Mucosa of rectum (tissue), 2 donors: Measurements from ENCODE around the gene MAP3K5.
A peak's percentile ranks its signal among the peaks of the same experiment; 100 is the strongest.

Experiments
- H3K27ac ChIP-seq, 2 donors: one replicate each; pipeline ENCODE4 v1.7.0; 2013; ENCODE audit warnings: inconsistent platforms in 2 of 2, low read depth in 2 of 2, low read length in 2 of 2
- H3K27me3 ChIP-seq, 2 donors: one replicate each; pipeline ENCODE4 v1.7.0; 2013; ENCODE audit warnings: low read length in 2 of 2; ENCODE audit not compliant: control insufficient read depth in 2 of 2, insufficient read depth in 2 of 2
- H3K36me3 ChIP-seq, 2 donors: one replicate each; pipeline ENCODE4 v1.7.0; 2013; ENCODE audit warnings: low read length in 2 of 2; ENCODE audit not compliant: control insufficient read depth in 2 of 2, insufficient read depth in 2 of 2
- H3K4me1 ChIP-seq, 2 donors: one replicate each; pipeline ENCODE4 v1.7.0; 2013; ENCODE audit warnings: low read length in 2 of 2, mild to moderate bottlenecking in 1 of 2; ENCODE audit not compliant: control insufficient read depth in 2 of 2, insufficient read depth in 2 of 2
- H3K4me3 ChIP-seq, 2 donors: one replicate each; pipeline ENCODE4 v1.7.0; 2013; ENCODE audit warnings: low read length in 2 of 2
- H3K9ac ChIP-seq, 2 donors: one replicate each; pipeline ENCODE4 v1.7.0; 2013; ENCODE audit warnings: low read length in 2 of 2, low read depth in 1 of 2, mild to moderate bottlenecking in 1 of 2
- H3K9me3 ChIP-seq, 2 donors: one replicate each; pipeline ENCODE4 v1.7.0; 2013; ENCODE audit warnings: low read length in 2 of 2; ENCODE audit not compliant: control insufficient read depth in 2 of 2
- donor health status: healthy.
- donor health status: Normal muscosa, but diverticular disease.

Gene MAP3K5

GRCh38 chr6:136726837-136727557 is 65.3 kb downstream of the MAP3K5 start:
- Histone ChIP-seq H3K36me3 (no peaks in the 10 kb centered on the region), H3K9ac (no peak overlapping the region), H3K4me3 (no peak overlapping the region), H3K4me1 (no peaks in the 10 kb centered on the region), H3K9me3 (no peaks in the 10 kb centered on the region), H3K27me3 (no peaks in the 10 kb centered on the region), H3K27ac (no peak overlapping the region)

DNA sequence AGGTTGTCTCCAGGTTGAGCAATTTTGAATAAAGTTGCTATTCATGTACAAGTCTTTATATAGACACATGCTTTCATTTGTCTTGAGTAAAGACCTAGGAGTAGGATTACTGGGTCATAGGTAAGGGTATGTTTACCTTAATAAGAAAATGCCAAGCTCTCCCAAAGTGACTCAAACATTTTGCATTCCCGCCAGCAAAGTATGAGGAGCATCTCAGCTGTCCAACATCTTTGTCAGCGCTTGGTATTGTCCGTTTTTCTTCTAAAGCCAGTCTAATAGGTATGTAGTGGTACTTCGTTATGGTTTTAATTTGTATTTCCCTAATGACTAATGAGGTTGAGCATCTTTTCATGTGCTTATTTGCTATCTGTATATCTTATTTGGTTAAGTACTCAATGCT is 67.2 kb downstream of the MAP3K5 start:
- no peak overlapping the region for H3K9ac ChIP-seq
- no peak overlapping the region for H3K27ac ChIP-seq
- no peaks in the 10 kb centered on the region for H3K36me3 ChIP-seq
- H3K4me3 ChIP-seq, result no peak overlapping the region
- H3K4me1 ChIP-seq, result no peaks in the 10 kb centered on the region
- no peaks in the 10 kb centered on the region for H3K27me3 ChIP-seq
- no peaks in the 10 kb centered on the region for H3K9me3 ChIP-seq

GRCh38 chr6:136723780-136724179 is 68.5 kb downstream of the MAP3K5 start:
- Histone ChIP-seq H3K36me3 (no peaks in the 10 kb centered on the region), H3K4me3 (no peak overlapping the region), H3K27me3 (no peaks in the 10 kb centered on the region), H3K9me3 (no peaks in the 10 kb centered on the region), H3K27ac (no peak overlapping the region), H3K9ac (no peak overlapping the region), H3K4me1 (no peaks in the 10 kb centered on the region)

DNA sequence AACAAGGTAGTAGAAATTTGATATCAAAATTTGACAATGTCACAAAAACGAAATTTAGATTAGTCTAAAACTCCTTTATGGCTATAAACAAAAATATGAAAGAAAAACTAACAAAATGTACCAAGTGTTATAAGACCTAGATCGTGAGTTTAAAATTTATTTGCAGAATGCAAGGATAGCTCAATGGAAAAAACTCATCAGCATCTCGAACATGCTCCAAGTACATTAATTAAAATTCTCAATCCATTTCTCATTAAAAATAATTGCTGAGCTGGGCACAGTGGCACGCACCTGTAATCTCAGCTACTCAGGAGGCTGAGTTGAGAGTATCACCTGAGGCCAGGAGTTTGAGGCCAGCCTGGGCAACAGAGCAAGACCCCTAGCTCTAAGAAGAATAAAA is 70.8 kb downstream of the MAP3K5 start:
- Histone ChIP-seq H3K4me1 (peaks cover 0 to 5% of the 10 kb centered on the region in 2 donors), H3K9ac (no peak overlapping the region), H3K36me3 (no peaks in the 10 kb centered on the region), H3K9me3 (no peaks in the 10 kb centered on the region), H3K4me3 (no peak overlapping the region), H3K27me3 (no peaks in the 10 kb centered on the region), H3K27ac (no peak overlapping the region)

DNA sequence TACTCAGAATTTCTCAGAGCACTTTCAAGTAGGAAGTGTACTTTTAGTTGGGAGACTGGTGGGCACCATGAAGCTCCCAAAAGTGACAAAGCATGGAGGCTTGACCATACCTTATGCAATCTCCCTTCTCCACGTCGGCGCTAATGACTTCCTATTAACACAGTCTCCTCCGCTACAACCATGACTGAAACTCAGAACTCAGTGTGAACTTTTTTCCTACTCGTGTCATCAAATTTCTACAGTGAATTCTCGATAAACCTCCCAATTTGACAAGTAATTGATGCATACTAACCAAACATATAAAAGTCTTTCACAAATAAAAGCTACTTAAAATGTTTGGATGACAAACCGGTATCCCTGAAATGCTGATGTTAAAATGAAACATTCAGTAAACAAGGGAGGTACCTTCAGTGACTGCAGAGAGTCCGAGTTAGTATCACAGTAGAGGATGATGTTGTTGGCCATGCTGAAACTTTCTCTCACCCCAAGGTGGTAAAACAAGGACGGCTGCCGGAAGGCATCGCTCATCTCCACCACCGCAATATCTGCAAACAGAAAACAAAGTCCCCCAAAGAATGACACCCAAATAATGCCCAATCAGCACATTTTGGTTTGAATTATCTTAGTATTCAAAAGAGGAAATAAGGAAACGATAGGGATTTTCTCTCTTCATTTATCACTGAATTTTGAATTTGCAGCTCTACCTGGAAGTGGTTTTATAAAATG is 72.1 kb downstream of the MAP3K5 start:
- H3K4me3 ChIP-seq, result peak overlapping the region in 1 of 2 donors; percentile 14
- no peak overlapping the region for H3K27ac ChIP-seq

GRCh38 chr6:136719280-136720044 is 72.8 kb downstream of the MAP3K5 start:
- Histone ChIP-seq H3K9ac (no peak overlapping the region), H3K4me3 (no peak overlapping the region), H3K4me1 (peaks cover 0 to 11% of the 10 kb centered on the region in 2 donors), H3K9me3 (no peaks in the 10 kb centered on the region), H3K27ac (no peak overlapping the region), H3K36me3 (no peaks in the 10 kb centered on the region), H3K27me3 (no peaks in the 10 kb centered on the region)

More for the DNA sequence above, 72.1 kb downstream of the MAP3K5 start:
- no peaks in the 10 kb centered on the region for H3K36me3 ChIP-seq
- peaks cover 0 to 11% of the 10 kb centered on the region in 2 donors for H3K4me1 ChIP-seq
- H3K27me3 ChIP-seq, result no peaks in the 10 kb centered on the region
- no peaks in the 10 kb centered on the region for H3K9me3 ChIP-seq
- no peak overlapping the region for H3K9ac ChIP-seq

DNA sequence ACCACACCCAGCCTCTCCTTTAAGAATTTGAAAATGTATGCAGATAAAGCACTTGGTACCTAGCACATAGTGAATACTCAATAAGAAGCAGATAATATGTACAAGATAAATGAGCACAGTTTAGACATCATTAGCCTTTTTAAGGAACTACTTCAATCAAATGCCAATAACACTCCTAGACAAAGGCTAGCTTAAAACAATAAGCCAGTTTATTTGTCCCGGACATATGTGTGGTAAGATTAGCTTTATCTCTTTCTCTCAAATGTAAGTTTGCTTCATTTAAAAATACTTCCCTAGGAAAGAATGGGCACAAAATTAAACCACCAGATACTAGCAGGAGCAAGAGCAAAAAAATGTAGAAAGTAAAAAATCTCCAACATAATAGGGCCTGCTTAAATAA is 73.8 kb downstream of the MAP3K5 start:
- Histone ChIP-seq H3K9me3 (no peaks in the 10 kb centered on the region), H3K4me1 (peaks cover 0 to 11% of the 10 kb centered on the region in 2 donors), H3K27me3 (no peaks in the 10 kb centered on the region), H3K9ac (no peak overlapping the region), H3K27ac (no peak overlapping the region), H3K36me3 (no peaks in the 10 kb centered on the region), H3K4me3 (no peak overlapping the region)

- H3K27me3 ChIP-seq, result no peaks in the 10 kb centered on the region
- no peak overlapping the region for H3K9ac ChIP-seq
- H3K36me3 ChIP-seq, result no peaks in the 10 kb centered on the region
- H3K4me3 ChIP-seq, result peak overlapping the region in 1 of 2 donors; percentile 27
- H3K4me1 ChIP-seq, result peaks cover 0 to 11% of the 10 kb centered on the region in 2 donors
- H3K27ac ChIP-seq, result peak overlapping the region in 1 of 2 donors; percentile 13
- no peaks in the 10 kb centered on the region for H3K9me3 ChIP-seq
These were observed 74.6 kb downstream of the MAP3K5 start for GRCh38 chr6:136717716-136717990.

GRCh38 chr6:136716917-136717715 is 75.2 kb downstream of the MAP3K5 start:
- Histone ChIP-seq H3K4me3 (peak overlapping the region in 1 of 2 donors; percentile 27), H3K4me1 (peaks cover 0 to 11% of the 10 kb centered on the region in 2 donors)

More at GRCh38 chr6:136716917-136717715, 75.2 kb downstream of the MAP3K5 start:
- no peaks in the 10 kb centered on the region for H3K9me3 ChIP-seq
- no peak overlapping the region for H3K9ac ChIP-seq
- no peaks in the 10 kb centered on the region for H3K27me3 ChIP-seq
- H3K27ac ChIP-seq, result peak overlapping the region in 1 of 2 donors; percentile 13
- no peaks in the 10 kb centered on the region for H3K36me3 ChIP-seq
